Measurements from ENCODE around the gene SVEP1.

SVEP1 gene

GRCh38 chr9:110383491-110383890 lies 196.1 kb downstream of the SVEP1 start (continued):
- TF ChIP-seq, protein P1, sequence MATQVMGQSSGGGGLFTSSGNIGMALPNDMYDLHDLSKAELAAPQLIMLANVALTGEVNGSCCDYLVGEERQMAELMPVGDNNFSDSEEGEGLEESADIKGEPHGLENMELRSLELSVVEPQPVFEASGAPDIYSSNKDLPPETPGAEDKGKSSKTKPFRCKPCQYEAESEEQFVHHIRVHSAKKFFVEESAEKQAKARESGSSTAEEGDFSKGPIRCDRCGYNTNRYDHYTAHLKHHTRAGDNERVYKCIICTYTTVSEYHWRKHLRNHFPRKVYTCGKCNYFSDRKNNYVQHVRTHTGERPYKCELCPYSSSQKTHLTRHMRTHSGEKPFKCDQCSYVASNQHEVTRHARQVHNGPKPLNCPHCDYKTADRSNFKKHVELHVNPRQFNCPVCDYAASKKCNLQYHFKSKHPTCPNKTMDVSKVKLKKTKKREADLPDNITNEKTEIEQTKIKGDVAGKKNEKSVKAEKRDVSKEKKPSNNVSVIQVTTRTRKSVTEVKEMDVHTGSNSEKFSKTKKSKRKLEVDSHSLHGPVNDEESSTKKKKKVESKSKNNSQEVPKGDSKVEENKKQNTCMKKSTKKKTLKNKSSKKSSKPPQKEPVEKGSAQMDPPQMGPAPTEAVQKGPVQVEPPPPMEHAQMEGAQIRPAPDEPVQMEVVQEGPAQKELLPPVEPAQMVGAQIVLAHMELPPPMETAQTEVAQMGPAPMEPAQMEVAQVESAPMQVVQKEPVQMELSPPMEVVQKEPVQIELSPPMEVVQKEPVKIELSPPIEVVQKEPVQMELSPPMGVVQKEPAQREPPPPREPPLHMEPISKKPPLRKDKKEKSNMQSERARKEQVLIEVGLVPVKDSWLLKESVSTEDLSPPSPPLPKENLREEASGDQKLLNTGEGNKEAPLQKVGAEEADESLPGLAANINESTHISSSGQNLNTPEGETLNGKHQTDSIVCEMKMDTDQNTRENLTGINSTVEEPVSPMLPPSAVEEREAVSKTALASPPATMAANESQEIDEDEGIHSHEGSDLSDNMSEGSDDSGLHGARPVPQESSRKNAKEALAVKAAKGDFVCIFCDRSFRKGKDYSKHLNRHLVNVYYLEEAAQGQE (tag by site-specific recombination; IDR thresholded peaks at IDR 0.05), result no peak
- no peak for TF ChIP-seq ZNF311 (tag by site-specific recombination; IDR thresholded peaks at IDR 0.05; ENCODE audit: borderline replicate concordance)
- TF ChIP-seq ZFHX2 (tag by site-specific recombination; conservative IDR thresholded peaks at IDR 0.05), result no peak
- TF ChIP-seq ZNF266 (tag by site-specific recombination; IDR thresholded peaks at IDR 0.05; ENCODE audit: low read depth), result no peak
- TF ChIP-seq, protein P2, sequence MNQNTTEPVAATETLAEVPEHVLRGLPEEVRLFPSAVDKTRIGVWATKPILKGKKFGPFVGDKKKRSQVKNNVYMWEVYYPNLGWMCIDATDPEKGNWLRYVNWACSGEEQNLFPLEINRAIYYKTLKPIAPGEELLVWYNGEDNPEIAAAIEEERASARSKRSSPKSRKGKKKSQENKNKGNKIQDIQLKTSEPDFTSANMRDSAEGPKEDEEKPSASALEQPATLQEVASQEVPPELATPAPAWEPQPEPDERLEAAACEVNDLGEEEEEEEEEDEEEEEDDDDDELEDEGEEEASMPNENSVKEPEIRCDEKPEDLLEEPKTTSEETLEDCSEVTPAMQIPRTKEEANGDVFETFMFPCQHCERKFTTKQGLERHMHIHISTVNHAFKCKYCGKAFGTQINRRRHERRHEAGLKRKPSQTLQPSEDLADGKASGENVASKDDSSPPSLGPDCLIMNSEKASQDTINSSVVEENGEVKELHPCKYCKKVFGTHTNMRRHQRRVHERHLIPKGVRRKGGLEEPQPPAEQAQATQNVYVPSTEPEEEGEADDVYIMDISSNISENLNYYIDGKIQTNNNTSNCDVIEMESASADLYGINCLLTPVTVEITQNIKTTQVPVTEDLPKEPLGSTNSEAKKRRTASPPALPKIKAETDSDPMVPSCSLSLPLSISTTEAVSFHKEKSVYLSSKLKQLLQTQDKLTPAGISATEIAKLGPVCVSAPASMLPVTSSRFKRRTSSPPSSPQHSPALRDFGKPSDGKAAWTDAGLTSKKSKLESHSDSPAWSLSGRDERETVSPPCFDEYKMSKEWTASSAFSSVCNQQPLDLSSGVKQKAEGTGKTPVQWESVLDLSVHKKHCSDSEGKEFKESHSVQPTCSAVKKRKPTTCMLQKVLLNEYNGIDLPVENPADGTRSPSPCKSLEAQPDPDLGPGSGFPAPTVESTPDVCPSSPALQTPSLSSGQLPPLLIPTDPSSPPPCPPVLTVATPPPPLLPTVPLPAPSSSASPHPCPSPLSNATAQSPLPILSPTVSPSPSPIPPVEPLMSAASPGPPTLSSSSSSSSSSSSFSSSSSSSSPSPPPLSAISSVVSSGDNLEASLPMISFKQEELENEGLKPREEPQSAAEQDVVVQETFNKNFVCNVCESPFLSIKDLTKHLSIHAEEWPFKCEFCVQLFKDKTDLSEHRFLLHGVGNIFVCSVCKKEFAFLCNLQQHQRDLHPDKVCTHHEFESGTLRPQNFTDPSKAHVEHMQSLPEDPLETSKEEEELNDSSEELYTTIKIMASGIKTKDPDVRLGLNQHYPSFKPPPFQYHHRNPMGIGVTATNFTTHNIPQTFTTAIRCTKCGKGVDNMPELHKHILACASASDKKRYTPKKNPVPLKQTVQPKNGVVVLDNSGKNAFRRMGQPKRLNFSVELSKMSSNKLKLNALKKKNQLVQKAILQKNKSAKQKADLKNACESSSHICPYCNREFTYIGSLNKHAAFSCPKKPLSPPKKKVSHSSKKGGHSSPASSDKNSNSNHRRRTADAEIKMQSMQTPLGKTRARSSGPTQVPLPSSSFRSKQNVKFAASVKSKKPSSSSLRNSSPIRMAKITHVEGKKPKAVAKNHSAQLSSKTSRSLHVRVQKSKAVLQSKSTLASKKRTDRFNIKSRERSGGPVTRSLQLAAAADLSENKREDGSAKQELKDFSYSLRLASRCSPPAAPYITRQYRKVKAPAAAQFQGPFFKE (tag by site-specific recombination; IDR thresholded peaks at IDR 0.05; ENCODE audit: borderline replicate concordance), result no peak
- TF ChIP-seq TCF7L2 (IDR thresholded peaks at IDR 0.05; ENCODE audit: borderline replicate concordance, low read depth, low read length), result no peak
- no peak for TF ChIP-seq ZEB2 (tag by site-specific recombination; IDR thresholded peaks at IDR 0.05)
- no peak for TF ChIP-seq ZNF792 (tag by site-specific recombination; IDR thresholded peaks at IDR 0.05)

GRCh38 chr9:110382731-110383130 lies 196.8 kb downstream of the SVEP1 start:
- H3K9me3 ChIP-seq (ENCODE audit: control insufficient read depth, insufficient read depth, low read depth, low read length), result no peaks in the 10 kb centered on the region
- CTCF ChIA-PET, result interaction anchor here (1.1 kb wide), 1 partner anchor 199 kb away, joined by 5 read pairs; no protein-coding TSS in a partner anchor
- TF ChIP-seq ZNF426 (tag by site-specific recombination; IDR thresholded peaks at IDR 0.05) (no peak), ZNF610 (tag by site-specific recombination; IDR thresholded peaks at IDR 0.05; ENCODE audit: borderline replicate concordance) (no peak), ZEB2 (tag by site-specific recombination; IDR thresholded peaks at IDR 0.05) (no peak)
- TF ChIP-seq, protein P3, sequence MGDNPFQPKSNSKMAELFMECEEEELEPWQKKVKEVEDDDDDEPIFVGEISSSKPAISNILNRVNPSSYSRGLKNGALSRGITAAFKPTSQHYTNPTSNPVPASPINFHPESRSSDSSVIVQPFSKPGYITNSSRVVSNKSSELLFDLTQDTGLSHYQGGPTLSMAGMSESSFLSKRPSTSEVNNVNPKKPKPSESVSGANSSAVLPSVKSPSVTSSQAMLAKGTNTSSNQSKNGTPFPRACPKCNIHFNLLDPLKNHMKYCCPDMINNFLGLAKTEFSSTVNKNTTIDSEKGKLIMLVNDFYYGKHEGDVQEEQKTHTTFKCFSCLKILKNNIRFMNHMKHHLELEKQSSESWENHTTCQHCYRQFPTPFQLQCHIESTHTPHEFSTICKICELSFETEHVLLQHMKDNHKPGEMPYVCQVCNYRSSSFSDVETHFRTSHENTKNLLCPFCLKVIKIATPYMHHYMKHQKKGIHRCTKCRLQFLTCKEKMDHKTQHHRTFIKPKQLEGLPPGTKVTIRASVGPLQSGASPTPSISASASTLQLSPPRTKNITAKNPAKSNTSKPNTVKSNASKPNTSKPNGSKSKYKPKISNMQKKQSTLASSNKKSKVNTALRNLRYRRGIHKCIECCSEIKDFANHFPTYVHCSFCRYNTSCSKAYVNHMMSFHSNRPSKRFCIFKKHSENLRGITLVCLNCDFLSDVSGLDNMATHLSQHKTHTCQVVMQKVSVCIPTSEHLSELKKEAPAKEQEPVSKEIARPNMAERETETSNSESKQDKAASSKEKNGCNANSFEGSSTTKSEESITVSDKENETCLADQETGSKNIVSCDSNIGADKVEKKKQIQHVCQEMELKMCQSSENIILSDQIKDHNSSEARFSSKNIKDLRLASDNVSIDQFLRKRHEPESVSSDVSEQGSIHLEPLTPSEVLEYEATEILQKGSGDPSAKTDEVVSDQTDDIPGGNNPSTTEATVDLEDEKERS (tag by site-specific recombination; IDR thresholded peaks at IDR 0.05), result no peak
- H3K27ac ChIP-seq (ENCODE audit: extremely low read depth, low read depth, low read length), result no peak overlapping the region
- H3K4me3 ChIP-seq (ENCODE audit: low read depth, low read length), result no peak overlapping the region
- no peaks in the 10 kb centered on the region for H3K4me1 ChIP-seq (ENCODE audit: control insufficient read depth, insufficient read depth, low read length)
- peaks cover 0 to 3% of the 10 kb centered on the region in 2 experiments; a peak in 1 of 3 replicates for H3K36me3 ChIP-seq (ENCODE audit: control insufficient read depth in 2 of 2, insufficient read depth in 1 of 2, low read length in 2 of 2)
- POLR2A ChIA-PET, result no interaction called here
